ENCODE results near the gene ACIN1.

The ACIN1 gene

GRCh38 chr14:23045419-23046357, 49.2 kb downstream of the ACIN1 start:
- Histone ChIP-seq H3K4me2 (ENCODE audit: low read length) (no peak overlapping the region), H2BK5ac (ENCODE audit: low read length) (no peak overlapping the region), H3K36me3 (ENCODE audit: control insufficient read depth, insufficient read depth, low read length) (peaks cover 2% of the 10 kb centered on the region), H3K18ac (ENCODE audit: low read length) (no peak overlapping the region), H3K9ac (ENCODE audit: low read length) (no peak overlapping the region), H3K56ac (ENCODE audit: low read length) (no peak overlapping the region), H3K4me3 (ENCODE audit: low read length) (no peak overlapping the region), H3K27ac (ENCODE audit: low read depth, low read length) (no peak overlapping the region), H4K5ac (ENCODE audit: low read length) (no peak overlapping the region), H2AK5ac (ENCODE audit: low read length) (no peak overlapping the region), H4K8ac (ENCODE audit: low read depth, low read length) (no peak overlapping the region), H2BK120ac (ENCODE audit: low read depth, low read length) (no peak overlapping the region), H3K27me3 (ENCODE audit: insufficient read depth, low read length, poor library complexity) (no peaks in the 10 kb centered on the region), H2BK15ac (replicated peaks; ENCODE audit: low read depth) (no peak overlapping the region), H3K4ac (ENCODE audit: low read depth, low read length) (no peak overlapping the region), H3K4me1 (ENCODE audit: control insufficient read depth, low read depth, low read length) (peaks cover 4% of the 10 kb centered on the region), H3K79me2 (ENCODE audit: control insufficient read depth, insufficient read depth, low read length) (no peaks in the 10 kb centered on the region), H3K23ac (ENCODE audit: low read length) (no peak overlapping the region), H3K79me1 (ENCODE audit: low read length) (no peaks in the 10 kb centered on the region)
- no CpG with 5 or more reads among the region's 13 CpGs for WGBS (ENCODE audit: extremely low coverage, insufficient coverage, low lambda C conversion rate)
- no peak for DNase-seq

GRCh38 chr14:23044840-23045239, 50.1 kb downstream of the ACIN1 start:
- Histone ChIP-seq H3K4ac (ENCODE audit: low read depth, low read length) (no peak overlapping the region), H4K8ac (ENCODE audit: low read depth, low read length) (no peak overlapping the region), H3K4me1 (ENCODE audit: control insufficient read depth, low read depth, low read length) (peaks cover 4% of the 10 kb centered on the region), H3K79me1 (ENCODE audit: low read length) (no peaks in the 10 kb centered on the region), H2BK5ac (ENCODE audit: low read length) (no peak overlapping the region), H3K79me2 (ENCODE audit: control insufficient read depth, insufficient read depth, low read length) (no peaks in the 10 kb centered on the region), H3K9ac (ENCODE audit: low read length) (no peak overlapping the region), H3K27me3 (ENCODE audit: insufficient read depth, low read length, poor library complexity) (no peaks in the 10 kb centered on the region), H4K5ac (ENCODE audit: low read length) (no peak overlapping the region), H3K4me2 (ENCODE audit: low read length) (no peak overlapping the region), H3K56ac (ENCODE audit: low read length) (peak overlapping the region; percentile 59), H3K23ac (ENCODE audit: low read length) (no peak overlapping the region), H3K4me3 (ENCODE audit: low read length) (no peak overlapping the region), H3K27ac (ENCODE audit: low read depth, low read length) (peak overlapping the region; percentile 10), H3K36me3 (ENCODE audit: control insufficient read depth, insufficient read depth, low read length) (peaks cover 1% of the 10 kb centered on the region), H2BK120ac (ENCODE audit: low read depth, low read length) (no peak overlapping the region), H3K18ac (ENCODE audit: low read length) (no peak overlapping the region), H2BK15ac (replicated peaks; ENCODE audit: low read depth) (no peak overlapping the region), H2AK5ac (ENCODE audit: low read length) (no peak overlapping the region)
- no peak for DNase-seq
- no CpG with 5 or more reads among the region's 8 CpGs for whole genome bisulfite sequencing (ENCODE audit: extremely low coverage, insufficient coverage, low lambda C conversion rate)

- Histone ChIP-seq H3K4me2 (ENCODE audit: low read length) (no peak overlapping the region), H3K9ac (ENCODE audit: low read length) (no peak overlapping the region), H3K27ac (ENCODE audit: low read depth, low read length) (no peak overlapping the region), H3K4ac (ENCODE audit: low read depth, low read length) (no peak overlapping the region), H2BK5ac (ENCODE audit: low read length) (no peak overlapping the region), H3K27me3 (ENCODE audit: insufficient read depth, low read length, poor library complexity) (no peaks in the 10 kb centered on the region), H2AK5ac (ENCODE audit: low read length) (no peak overlapping the region), H3K4me1 (ENCODE audit: control insufficient read depth, low read depth, low read length) (peaks cover 4% of the 10 kb centered on the region), H3K79me2 (ENCODE audit: control insufficient read depth, insufficient read depth, low read length) (no peaks in the 10 kb centered on the region), H3K79me1 (ENCODE audit: low read length) (no peaks in the 10 kb centered on the region), H2BK120ac (ENCODE audit: low read depth, low read length) (no peak overlapping the region), H4K5ac (ENCODE audit: low read length) (no peak overlapping the region), H3K56ac (ENCODE audit: low read length) (peak overlapping the region; percentile 25), H4K8ac (ENCODE audit: low read depth, low read length) (no peak overlapping the region), H3K23ac (ENCODE audit: low read length) (no peak overlapping the region), H3K18ac (ENCODE audit: low read length) (no peak overlapping the region), H3K4me3 (ENCODE audit: low read length) (no peak overlapping the region), H3K36me3 (ENCODE audit: control insufficient read depth, insufficient read depth, low read length) (no peaks in the 10 kb centered on the region), H2BK15ac (replicated peaks; ENCODE audit: low read depth) (no peak overlapping the region)
- peak; percentile 63 for DNase-seq
- WGBS (ENCODE audit: extremely low coverage, insufficient coverage, low lambda C conversion rate): no CpG with 5 or more reads among the region's 3 CpGs
Observed at GRCh38 chr14:23043754-23044153, 51.2 kb downstream of the ACIN1 start.

GRCh38 chr14:23043145-23043544, 51.8 kb downstream of the ACIN1 start:
- Histone ChIP-seq H3K79me2 (ENCODE audit: control insufficient read depth, insufficient read depth, low read length) (no peaks in the 10 kb centered on the region), H3K27ac (ENCODE audit: low read depth, low read length) (no peak overlapping the region), H3K18ac (ENCODE audit: low read length) (no peak overlapping the region), H3K4me3 (ENCODE audit: low read length) (no peak overlapping the region), H2BK15ac (replicated peaks; ENCODE audit: low read depth) (no peak overlapping the region), H3K27me3 (ENCODE audit: insufficient read depth, low read length, poor library complexity) (no peaks in the 10 kb centered on the region), H3K4ac (ENCODE audit: low read depth, low read length) (no peak overlapping the region), H3K56ac (ENCODE audit: low read length) (no peak overlapping the region), H3K9ac (ENCODE audit: low read length) (no peak overlapping the region), H2AK5ac (ENCODE audit: low read length) (no peak overlapping the region), H3K4me2 (ENCODE audit: low read length) (no peak overlapping the region), H3K23ac (ENCODE audit: low read length) (no peak overlapping the region), H3K4me1 (ENCODE audit: control insufficient read depth, low read depth, low read length) (peaks cover 4% of the 10 kb centered on the region), H3K36me3 (ENCODE audit: control insufficient read depth, insufficient read depth, low read length) (no peaks in the 10 kb centered on the region), H3K79me1 (ENCODE audit: low read length) (no peaks in the 10 kb centered on the region), H2BK120ac (ENCODE audit: low read depth, low read length) (no peak overlapping the region), H4K8ac (ENCODE audit: low read depth, low read length) (no peak overlapping the region), H2BK5ac (ENCODE audit: low read length) (no peak overlapping the region), H4K5ac (ENCODE audit: low read length) (no peak overlapping the region)
- DNase-seq: no peak
- WGBS (ENCODE audit: extremely low coverage, insufficient coverage, low lambda C conversion rate): no CpG with 5 or more reads among the region's 6 CpGs

GRCh38 chr14:23042162-23042965, 52.6 kb downstream of the ACIN1 start, which contains the start of gene PSMB11:
PSMB11 (plus strand) TSS chr14:23042212; CDS start chr14:23042226, 14 bp downstream.
- Histone ChIP-seq H3K18ac (ENCODE audit: low read length) (no peak within 1 kb of the TSS), H4K5ac (ENCODE audit: low read length) (no peak within 1 kb of the TSS), H3K23ac (ENCODE audit: low read length) (no peak within 1 kb of the TSS), H3K56ac (ENCODE audit: low read length) (peak within 1 kb of the TSS; percentile 10), H2BK120ac (ENCODE audit: low read depth, low read length) (no peak within 1 kb of the TSS), H2BK5ac (ENCODE audit: low read length) (no peak within 1 kb of the TSS), H3K27ac (ENCODE audit: low read depth, low read length) (no peak within 1 kb of the TSS), H3K27me3 (ENCODE audit: insufficient read depth, low read length, poor library complexity) (no peaks in the 10 kb centered on the region), H3K4me1 (ENCODE audit: control insufficient read depth, low read depth, low read length) (peaks cover 4% of the 10 kb centered on the region), H3K79me2 (ENCODE audit: control insufficient read depth, insufficient read depth, low read length) (no peaks in the 10 kb centered on the region), H3K4me2 (ENCODE audit: low read length) (no peak within 1 kb of the TSS), H4K8ac (ENCODE audit: low read depth, low read length) (no peak within 1 kb of the TSS), H2BK15ac (replicated peaks; ENCODE audit: low read depth) (no peak within 1 kb of the TSS), H3K4ac (ENCODE audit: low read depth, low read length) (no peak within 1 kb of the TSS), H2AK5ac (ENCODE audit: low read length) (no peak within 1 kb of the TSS), H3K9ac (ENCODE audit: low read length) (no peak within 1 kb of the TSS), H3K4me3 (ENCODE audit: low read length) (no peak within 1 kb of the TSS), H3K36me3 (ENCODE audit: control insufficient read depth, insufficient read depth, low read length) (no peaks in the 10 kb centered on the region), H3K79me1 (ENCODE audit: low read length) (no peaks in the 10 kb centered on the region)
- no peak for DNase-seq
- WGBS (ENCODE audit: extremely low coverage, insufficient coverage, low lambda C conversion rate): no CpG with 5 or more reads among the region's 36 CpGs

Data from mesendoderm (in vitro differentiated cells).